ENCODE measurements around the gene CCDC170.
"Not testable (repeated sequence)": the region's sequence is repeated elsewhere in the genome, so short reads cannot be mapped to it uniquely, and the experiment has no call there.

Gene CCDC170

GRCh38 chr6:151493804-151494234, at the start of gene CCDC170:
CCDC170 (plus strand) TSS chr6:151494017; CDS start chr6:151494129, 112 bp downstream.
- no peak for DNase-seq

GRCh38 chr6:151445482-151445881, 48.3 kb upstream of the CCDC170 start:
- no peak for DNase-seq

GRCh38 chr6:151447237-151447636, 46.6 kb upstream of the CCDC170 start:
- DNase-seq = no peak

- DNase-seq = no peak
These were observed 45.2 kb upstream of the CCDC170 start for GRCh38 chr6:151448623-151449022.

GRCh38 chr6:151450928-151451327, 42.9 kb upstream of the CCDC170 start:
- DNase-seq = not testable (repeated sequence)

GRCh38 chr6:151451417-151451949, 42.3 kb upstream of the CCDC170 start:
- no peak for DNase-seq

- peak; percentile 98 for DNase-seq
These were observed 41.7 kb upstream of the CCDC170 start, which contains the start of gene RMND1 for GRCh38 chr6:151451950-151452749. RMND1 (minus strand) TSS chr6:151452126; CDS start chr6:151445811, 6,315 bp downstream.

GRCh38 chr6:151452750-151453427, 40.9 kb upstream of the CCDC170 start:
- no peak for DNase-seq

- not testable (repeated sequence) for DNase-seq
These were observed 37.9 kb upstream of the CCDC170 start for GRCh38 chr6:151455751-151456398.

GRCh38 chr6:151461673-151462072, 32.1 kb upstream of the CCDC170 start:
- no peak for DNase-seq

- no peak for DNase-seq
These were observed 29.1 kb upstream of the CCDC170 start for GRCh38 chr6:151464702-151465101.

GRCh38 chr6:151475653-151476523, 17.9 kb upstream of the CCDC170 start:
- peak; percentile 6 for DNase-seq

- DNase-seq = no peak
These were observed 16.1 kb upstream of the CCDC170 start for GRCh38 chr6:151477726-151478125.

- no peak for DNase-seq
These were observed 15.1 kb upstream of the CCDC170 start for GRCh38 chr6:151478670-151479069.

- no peak for DNase-seq
These were observed 12.0 kb upstream of the CCDC170 start for GRCh38 chr6:151481786-151482185.

GRCh38 chr6:151482290-151482689, 11.5 kb upstream of the CCDC170 start:
- no peak for DNase-seq

GRCh38 chr6:151483994-151484393, 9.8 kb upstream of the CCDC170 start:
- DNase-seq = no peak

- no peak for DNase-seq
These were observed 5.6 kb upstream of the CCDC170 start for GRCh38 chr6:151488226-151488625.

- DNase-seq = no peak
These were observed 2.8 kb upstream of the CCDC170 start for GRCh38 chr6:151490996-151491395.

GRCh38 chr6:151493161-151493803, 535 bp upstream of the CCDC170 start:
- DNase-seq = no peak

- no peak for DNase-seq
These were observed 568 bp downstream of the CCDC170 start for GRCh38 chr6:151494235-151494935.
